GM21737 (cell line): ENCODE data around the gene KLRC3.
"Not testable (repeated sequence)": the region's sequence is repeated elsewhere in the genome, so short reads cannot be mapped to it uniquely, and the experiment has no call there.

Experiments used
- ATAC-seq: cut with Tn5 transposase; IDR thresholded peaks from one replicate; pipeline ENCODE4 v1.9.1; 2021; ENCODE audit warnings: mild to moderate bottlenecking, moderate library complexity; ENCODE audit not compliant: unreplicated experiment

The KLRC3 gene

DNA sequence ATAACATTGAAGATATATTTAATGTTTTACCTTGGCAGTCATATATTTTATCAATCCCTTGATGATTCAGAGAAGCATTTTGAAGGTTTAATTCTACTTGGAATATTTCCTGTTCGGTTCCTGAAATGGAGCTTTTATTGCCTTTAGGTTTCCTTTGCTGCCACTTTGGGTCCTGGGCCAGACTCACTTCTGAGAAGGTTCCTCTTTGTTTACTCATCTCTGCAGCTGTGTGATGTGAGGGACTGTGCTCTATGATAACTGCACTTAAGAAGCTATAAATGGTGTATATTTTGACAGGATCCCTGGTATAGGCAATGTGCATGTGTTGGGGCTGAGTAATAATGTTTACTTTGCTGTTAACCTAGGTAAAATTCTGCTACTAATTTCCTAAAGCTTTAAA, at the start of gene KLRC3:
Gene KLRC3 (minus strand): TSS at position 262 of the 400 bp plus-strand sequence. CDS start 45 bp downstream, at position 217.
- ATAC-seq, result not testable (repeated sequence)

DNA sequence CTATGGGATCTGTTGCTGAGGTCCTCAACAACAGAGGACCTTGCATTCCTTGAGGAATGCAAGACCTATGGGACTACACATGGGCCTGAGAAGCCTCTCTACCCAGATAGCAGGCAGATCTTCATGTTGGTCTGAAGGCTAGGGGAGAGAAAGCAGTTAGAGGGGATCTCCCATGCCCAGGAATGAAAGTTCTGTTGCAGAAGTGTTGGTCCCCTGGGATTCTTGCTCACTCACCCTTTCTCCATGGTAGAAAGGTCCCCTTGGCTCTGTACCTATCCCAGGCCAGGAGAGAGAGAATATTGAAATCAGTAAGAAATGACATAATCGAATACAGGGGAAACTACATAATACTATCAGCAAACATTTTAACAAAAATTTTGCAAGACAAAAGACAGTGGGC, 49.3 kb upstream of the KLRC3 start:
- no peak for ATAC-seq

DNA sequence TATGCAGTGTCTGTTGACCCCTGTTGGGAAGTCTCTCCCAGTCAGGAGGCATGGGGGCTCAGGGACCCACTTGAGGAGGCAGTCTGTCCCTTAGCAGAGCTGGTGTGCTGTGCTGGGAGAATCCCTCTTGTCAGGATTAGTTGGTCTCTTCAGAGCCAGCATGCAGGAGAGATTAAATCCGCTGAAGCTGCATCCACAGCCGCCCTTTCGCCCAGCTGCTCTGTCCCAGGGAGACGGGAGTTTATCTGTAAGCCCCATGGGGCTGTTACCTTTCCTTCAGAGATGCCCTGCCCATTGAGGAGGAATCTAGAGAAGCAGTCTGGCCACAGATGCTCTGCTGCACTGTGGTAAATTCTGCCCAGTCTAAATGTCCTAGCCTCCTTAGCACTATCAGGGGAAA, 45.9 kb upstream of the KLRC3 start:
- no peak for ATAC-seq

DNA sequence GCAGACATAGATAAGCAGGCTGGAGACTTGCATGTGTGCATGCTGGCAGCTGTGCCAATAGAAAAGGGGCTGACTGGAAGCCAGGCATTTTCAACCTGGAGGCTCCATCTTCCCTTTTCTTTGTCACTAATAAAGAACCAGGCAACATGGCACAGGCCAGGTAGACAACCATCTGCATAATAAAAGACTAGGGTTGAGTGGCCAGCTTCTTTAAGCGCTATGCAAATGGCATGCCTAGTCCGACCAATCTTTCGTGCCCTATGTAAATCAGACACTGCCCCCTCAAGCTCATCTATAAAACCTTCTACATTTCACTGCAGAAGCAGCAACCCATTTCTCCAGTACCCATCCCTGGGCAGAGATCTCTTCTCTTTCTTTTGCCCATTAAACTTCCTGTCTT, 37.4 kb upstream of the KLRC3 start:
- no peak for ATAC-seq

DNA sequence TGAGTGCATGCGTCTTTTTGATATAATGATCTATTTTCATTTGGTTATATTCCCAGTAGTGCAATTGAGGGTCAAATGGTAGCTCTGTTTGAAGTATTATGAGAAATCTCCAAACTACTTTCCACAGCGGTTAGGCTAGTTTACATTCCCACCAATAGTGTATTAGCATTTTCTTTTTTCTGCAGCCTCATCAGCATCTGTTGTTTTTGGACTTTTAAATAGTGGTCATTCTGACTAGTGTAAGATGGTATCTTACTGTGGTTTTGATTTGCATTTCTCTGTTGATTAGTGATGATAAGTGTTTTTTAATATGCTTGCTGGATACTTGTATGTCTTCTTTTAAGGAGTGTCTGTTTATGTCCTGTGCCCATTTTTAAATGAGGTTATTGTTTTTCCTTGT, 36.5 kb upstream of the KLRC3 start:
- ATAC-seq, result no peak

DNA sequence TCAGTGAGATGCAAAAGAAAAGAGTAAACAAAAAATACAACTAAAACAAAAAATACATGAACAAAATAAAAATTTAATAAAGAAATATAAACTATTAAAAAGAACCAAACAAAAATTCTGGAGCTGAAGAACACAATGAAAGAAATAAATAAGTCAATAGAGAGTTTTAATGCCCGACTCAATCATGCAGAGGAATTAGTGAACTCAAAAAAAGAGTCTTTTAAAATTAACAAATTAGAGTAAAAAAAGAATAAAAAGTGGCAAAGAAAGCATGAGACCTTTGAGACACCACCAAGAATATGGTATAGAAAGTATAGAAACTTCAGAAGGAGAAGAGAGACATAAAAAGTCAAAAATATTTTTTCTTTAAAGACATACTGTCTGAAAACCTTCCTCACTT, 35.4 kb upstream of the KLRC3 start:
- no peak for ATAC-seq

DNA sequence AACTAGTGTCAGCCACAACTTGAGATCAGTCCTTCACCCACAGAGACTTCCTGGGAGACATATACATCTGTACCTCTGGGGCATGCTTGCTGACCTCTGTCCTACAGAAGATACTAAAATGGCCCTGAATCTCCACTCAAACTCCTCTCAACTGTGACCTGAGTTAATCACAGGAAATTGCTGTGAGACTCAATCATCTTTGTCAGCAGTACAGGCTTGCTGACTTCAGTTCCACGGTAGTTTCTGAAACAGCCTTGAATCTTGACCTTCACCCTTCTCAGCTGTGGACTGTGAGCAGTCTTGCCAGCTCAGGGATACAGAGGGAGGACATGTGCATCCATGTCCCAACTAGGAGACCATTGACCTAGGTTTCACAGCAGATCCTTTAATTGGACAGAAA, 34.1 kb upstream of the KLRC3 start:
- ATAC-seq, result no peak

DNA sequence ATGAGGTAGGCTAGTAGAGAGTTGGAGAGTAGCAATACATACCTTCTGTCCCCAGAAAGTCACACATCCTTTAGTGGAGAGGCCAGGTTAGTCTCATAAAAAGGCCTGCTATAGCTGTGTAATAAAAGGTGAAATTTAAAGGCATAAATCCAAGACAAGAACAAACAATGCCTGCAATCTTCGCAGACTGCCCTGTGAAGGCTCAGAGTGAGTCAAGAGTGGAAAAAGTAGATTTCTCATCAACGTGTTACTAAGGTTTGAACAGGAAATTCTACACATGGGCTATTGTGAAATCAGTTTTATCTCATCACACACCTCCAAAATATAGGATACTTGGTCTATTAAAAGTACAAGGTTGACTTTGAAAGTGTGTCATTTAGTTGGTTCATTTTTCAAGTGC, 32.8 kb upstream of the KLRC3 start, which contains the start of gene KLRC1:
Gene KLRC1 (minus strand): TSS at position 222 of the 400 bp plus-strand sequence. CDS start 2,221 bp downstream, outside the sequence.
- ATAC-seq, result no peak

DNA sequence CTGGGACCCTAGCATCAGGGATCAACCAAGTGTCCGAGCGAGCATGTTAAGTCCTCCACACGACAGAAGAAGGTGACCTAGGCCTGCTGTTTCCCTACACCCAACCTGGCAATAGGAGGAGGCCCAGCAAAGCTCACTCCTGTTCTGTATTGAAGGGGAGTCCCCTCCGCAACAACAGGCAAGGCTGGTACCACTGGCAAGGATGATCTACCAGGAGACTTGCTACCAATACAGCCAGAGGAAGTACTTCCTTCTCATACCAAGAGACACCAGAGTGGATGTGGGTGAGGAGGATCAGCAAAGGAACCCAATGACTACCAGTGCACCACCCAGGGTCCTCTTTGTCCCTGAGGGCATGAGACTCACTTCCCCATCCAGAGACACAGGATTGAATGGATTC, 27.8 kb upstream of the KLRC3 start:
- ATAC-seq, result no peak

DNA sequence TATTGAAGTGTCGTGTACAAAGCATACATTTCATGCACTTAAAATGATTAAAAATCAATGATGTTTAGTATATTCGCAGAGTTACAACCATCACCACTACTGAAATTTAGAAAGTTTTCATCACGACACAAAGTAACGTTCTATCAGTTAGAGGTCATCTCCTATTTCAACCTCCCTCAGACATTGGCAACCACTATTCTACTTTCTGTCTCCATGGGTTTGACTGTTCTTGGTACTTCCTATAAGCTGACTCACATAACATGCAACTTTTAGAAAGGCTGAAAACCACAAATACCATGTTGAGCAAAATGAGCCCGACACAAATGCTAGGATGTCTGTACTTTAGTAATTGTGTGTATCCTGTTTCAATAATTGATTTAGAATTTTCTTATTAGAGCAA, 25.7 kb upstream of the KLRC3 start:
- not testable (repeated sequence) for ATAC-seq

DNA sequence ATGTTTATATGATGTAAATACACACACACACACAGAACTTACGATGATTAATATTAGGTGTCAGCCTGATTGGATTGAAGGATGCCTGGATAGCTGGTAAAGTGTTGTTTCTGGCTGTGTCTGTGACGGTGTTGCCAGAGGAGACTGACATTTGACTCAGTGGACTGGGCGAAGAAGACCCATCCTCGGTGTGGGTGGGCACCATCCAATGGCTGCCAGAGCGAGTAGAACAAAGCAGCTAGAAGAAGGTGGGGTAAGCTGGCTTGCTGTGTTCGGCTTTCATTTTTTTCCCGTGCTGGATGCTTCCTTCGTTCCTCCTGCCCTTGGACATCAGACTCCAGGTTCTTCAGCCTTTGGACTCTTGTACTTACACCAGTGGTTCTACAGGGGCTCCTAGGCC, 20.7 kb upstream of the KLRC3 start:
- ATAC-seq, result not testable (repeated sequence)

DNA sequence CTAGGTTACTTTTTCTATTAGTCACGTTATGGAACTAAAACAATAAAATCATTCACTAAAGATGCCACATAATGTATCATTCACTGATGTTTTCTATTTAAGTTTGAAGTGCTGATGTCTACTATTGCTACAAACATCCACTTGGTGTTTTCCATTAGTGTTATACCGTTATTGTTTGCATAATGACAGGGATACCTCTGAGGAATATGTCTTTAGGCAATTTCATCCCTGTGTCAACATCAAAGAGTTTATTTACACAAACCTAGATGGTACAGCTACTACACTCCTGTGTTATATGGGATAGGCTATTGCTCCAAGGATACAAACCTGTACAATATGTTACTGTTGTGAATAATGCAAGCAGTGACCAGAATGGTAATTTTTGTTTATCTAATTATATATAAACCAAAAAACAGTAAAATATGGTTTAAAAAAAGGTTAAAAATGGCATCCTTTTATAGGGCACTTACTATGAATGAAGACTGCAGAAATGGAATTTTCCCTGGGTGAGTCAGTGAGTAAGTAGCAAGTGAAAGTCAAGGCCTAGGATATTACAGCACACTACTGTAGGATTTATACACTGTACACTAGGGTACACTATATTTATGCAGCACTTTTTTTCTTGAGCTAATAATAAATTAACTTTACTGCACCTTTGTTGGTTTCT, 19.3 kb upstream of the KLRC3 start:
- not testable (repeated sequence) for ATAC-seq

DNA sequence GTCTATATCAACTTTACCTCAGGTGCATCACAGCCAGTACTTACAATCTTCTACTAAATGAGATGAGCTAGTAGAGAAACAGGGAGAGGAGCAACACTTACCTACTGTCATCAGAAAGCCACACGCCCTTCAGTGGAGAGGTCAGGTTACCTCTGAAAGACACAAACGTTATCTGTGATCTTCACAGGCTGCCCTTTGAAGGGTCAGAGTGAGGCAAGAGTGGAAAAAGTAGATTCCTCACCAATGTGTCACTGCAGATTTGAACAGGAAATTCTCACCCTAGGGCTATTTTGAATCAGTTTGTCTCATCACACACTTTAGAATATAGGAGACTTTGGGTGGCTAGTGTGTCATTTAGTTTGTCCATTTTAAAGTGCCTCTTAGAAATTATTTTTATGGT, 17.2 kb upstream of the KLRC3 start:
- not testable (repeated sequence) for ATAC-seq

DNA sequence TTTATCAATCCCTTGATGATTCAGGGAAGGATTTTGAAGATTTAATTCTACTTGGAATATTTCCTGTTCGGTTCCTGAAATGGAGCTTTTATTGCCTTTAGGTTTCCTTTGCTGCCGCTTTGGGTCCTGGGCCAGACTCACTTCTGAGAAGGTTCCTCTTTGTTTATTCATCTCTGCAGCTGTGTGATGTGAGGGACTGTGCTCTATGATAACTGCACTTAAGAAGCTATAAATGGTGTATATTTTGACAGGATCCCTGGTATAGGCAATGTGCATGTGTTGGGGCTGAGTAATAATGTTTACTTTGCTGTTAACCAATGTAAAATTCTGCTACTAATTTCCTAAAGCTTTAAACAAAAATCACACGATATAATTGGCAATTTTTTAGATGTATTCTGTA, 15.4 kb upstream of the KLRC3 start, which contains the start of gene KLRC2:
Gene KLRC2 (minus strand): TSS at position 195 of the 400 bp plus-strand sequence. CDS start 24 bp downstream, at position 171.
- ATAC-seq, result not testable (repeated sequence)

DNA sequence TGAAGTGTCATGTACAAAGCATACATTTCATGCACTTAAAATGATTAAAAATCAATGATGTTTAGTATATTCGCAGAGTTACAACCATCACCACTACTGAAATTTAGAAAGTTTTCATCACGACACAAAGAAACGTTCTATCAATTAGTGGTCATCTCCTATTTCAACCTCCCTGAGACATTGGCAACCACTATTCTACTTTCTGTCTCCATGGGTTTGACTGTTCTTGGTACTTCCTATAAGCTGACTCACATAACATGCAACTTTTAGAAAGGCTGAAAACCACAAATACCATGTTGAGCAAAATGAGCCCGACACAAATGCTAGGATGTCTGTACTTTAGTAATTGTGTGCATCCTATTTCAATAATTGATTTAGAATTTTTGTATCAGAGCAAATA, 10.2 kb upstream of the KLRC3 start:
- not testable (repeated sequence) for ATAC-seq

DNA sequence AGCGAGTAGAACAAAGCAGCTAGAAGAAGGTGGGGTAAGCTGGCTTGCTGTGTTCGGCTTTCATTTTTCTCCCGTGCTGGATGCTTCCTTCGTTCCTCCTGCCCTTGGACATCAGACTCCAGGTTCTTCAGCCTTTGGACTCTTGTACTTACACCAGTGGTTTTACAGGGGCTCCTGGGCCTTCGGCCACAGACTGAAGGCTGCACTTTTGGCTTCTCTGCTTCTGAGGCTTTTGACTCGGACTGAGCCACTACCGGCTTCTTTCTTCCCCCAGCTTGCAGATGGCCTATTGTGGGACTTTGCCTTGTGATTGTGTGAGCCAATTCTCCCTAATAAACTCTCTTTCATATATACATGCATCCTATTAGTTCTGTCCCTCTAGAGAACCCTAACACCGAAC, 5.5 kb upstream of the KLRC3 start:
- ATAC-seq, result not testable (repeated sequence)

DNA sequence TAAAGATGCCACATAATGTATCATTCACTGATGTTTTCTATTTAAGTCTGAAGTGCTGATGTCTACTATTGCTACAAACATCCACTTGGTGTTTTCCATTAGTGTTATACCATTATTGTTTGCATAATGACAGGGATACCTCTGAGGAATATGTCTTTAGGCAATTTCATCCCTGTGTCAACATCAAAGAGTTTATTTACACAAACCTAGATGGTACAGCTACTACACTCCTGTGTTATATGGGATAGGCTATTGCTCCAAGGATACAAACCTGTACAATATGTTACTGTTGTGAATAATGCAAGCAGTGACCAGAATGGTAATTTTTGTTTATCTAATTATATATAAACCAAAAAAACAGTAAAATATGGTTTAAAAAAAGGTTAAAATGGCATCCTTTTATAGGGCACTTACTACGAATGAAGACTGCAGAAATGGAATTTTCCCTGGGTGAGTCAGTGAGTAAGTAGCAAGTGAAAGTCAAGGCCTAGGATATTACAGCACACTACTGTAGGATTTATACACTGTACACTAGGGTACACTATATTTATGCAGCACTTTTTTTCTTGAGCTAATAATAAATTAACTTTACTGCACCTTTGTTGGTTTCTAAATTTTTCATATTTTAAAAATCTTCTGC, 4.0 kb upstream of the KLRC3 start:
- not testable (repeated sequence) for ATAC-seq

DNA sequence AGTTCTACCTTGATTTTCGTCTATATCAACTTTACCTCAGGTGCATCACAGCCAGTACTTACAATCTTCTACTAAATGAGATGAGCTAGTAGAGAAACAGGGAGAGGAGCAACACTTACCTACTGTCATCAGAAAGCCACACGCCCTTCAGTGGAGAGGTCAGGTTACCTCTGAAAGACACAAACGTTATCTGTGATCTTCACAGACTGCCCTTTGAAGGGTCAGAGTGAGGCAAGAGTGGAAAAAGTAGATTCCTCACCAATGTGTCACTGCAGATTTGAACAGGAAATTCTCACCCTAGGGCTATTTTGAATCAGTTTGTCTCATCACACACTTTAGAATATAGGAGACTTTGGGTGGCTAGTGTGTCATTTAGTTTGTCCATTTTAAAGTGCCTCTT, 1.8 kb upstream of the KLRC3 start:
- ATAC-seq, result not testable (repeated sequence)

DNA sequence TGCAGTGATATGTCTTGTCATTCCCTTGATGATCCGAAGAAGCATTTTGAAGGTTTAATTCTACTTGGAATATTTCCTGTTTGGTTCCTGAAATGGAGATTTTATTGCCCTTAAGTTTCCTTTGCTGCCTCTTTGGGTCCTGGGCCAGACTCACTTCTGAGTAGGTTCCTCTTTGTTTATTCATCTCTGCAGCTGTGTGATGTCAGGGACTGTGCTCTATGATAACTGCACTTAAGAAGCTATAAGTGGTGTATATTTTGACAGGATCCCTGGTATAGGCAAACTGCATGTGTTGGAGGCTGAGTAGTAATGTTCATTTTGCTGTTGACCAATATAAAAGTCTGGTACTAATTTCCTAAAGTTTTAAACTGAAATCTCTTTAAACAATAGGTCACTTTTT, 11.0 kb downstream of the KLRC3 start, which contains the start of gene KLRC4:
Gene KLRC4 (minus strand): TSS at position 366 of the 400 bp plus-strand sequence. CDS start 182 bp downstream, at position 184.
- ATAC-seq, result no peak

DNA sequence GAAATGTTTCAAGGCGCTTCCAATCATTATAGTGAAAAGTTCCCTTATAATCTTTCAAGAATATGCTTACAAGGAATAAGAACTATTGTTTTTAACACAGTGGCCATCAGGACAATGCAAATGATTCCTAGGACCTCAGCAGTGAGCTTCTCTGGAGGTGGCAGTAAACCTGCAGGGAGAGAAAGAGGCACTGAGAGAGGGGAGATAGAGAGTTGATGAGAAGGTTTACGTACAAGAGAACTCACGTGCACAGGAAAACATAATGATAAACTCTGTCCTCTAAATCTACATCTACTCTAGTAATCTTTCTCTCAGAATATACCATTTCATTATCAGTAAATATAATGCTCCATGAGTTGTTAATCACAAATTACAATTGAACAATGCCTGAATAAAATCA, 11.6 kb downstream of the KLRC3 start:
- no peak for ATAC-seq

DNA sequence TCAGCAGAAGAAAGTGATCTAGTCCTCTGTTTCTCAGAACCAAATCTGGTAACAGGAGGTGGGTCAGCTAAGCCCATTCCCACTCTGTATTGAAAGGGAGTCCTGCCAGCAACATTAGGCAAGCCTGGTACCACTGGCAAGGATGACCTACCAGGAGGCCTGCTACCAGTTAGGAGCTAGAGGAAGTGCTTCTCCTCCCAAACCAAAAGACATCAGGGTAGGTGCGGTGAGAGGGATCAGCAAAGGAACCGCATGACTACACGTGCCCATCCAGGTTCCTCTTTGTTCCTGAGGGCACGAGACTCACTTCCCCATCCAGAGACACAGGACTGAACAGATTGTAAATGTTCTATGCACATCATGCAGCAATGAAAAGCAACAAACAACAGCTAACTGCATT, 13.7 kb downstream of the KLRC3 start:
- ATAC-seq, result no peak

DNA sequence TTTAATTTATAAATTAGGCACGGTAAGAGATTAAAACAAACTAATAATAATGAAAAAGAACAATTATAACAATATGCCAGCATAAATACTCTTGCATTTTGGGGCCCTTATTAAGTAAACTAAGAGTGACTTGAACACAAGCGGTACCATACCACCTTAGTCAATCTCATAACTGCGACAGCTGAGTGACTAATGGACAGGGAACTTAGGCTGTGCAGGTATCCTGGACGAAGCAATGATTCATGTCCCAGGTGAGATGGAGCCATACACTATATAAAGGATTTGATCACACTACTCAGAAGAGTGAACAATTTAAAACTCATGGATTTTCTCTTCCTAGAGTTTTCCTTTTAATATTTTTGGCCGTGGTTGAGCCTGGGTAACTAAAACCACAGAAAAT, 15.1 kb downstream of the KLRC3 start:
- no peak for ATAC-seq
